KMS-11 (cell line): ENCODE measurements around the gene PARP8.

ENCODE experiments used
- H2AFZ ChIP-seq: fragments of 200-600 bp; sonication (generic); 2 replicates; pipeline ENCODE4 v1.6.1; 2016; ENCODE audit warnings: antibody characterized with exemption, mixed run types, low read depth
- H3K27ac ChIP-seq: fragments of 200-600 bp; sonication (generic); 2 replicates; pipeline ENCODE4 v1.6.1; 2016; ENCODE audit warnings: mild to moderate bottlenecking, mixed run types
- H3K27me3 ChIP-seq: fragments of 200-600 bp; sonication (generic); 2 replicates; pipeline ENCODE4 v1.6.1; 2017; ENCODE audit warnings: mild to moderate bottlenecking, low read depth, mixed run types, moderate library complexity; ENCODE audit not compliant: insufficient read depth
- H3K36me3 ChIP-seq: fragments of 200-600 bp; sonication (generic); 2 replicates; pipeline ENCODE4 v1.6.1; 2017; ENCODE audit warnings: mild to moderate bottlenecking, mixed run types; ENCODE audit not compliant: insufficient read depth
- H3K4me1 ChIP-seq: fragments of 200-600 bp; sonication (generic); 2 replicates; pipeline ENCODE4 v1.6.1; 2016; ENCODE audit warnings: mild to moderate bottlenecking, low read depth, mixed run types; ENCODE audit not compliant: poor library complexity, severe bottlenecking
- H3K4me2 ChIP-seq: fragments of 200-600 bp; sonication (generic); 2 replicates; pipeline ENCODE4 v1.7.0; 2016; ENCODE audit warnings: mild to moderate bottlenecking, mixed run types
- H3K4me3 ChIP-seq: fragments of 200-600 bp; sonication (generic); IDR thresholded peaks from 2 replicates; pipeline ENCODE4 v1.6.1; 2017; ENCODE audit warnings: low read depth, low read length, mixed read lengths; ENCODE audit not compliant: insufficient read depth
- H3K79me2 ChIP-seq: fragments of 200-600 bp; sonication (generic); 2 replicates; pipeline ENCODE4 v1.6.1; 2016; ENCODE audit warnings: low read depth, mixed run types; ENCODE audit not compliant: insufficient read depth
- H3K9ac ChIP-seq: fragments of 200-600 bp; sonication (generic); 2 replicates; pipeline ENCODE4 v1.6.1; 2016; ENCODE audit warnings: mild to moderate bottlenecking, mixed run types
- H4K20me1 ChIP-seq: fragments of 200-600 bp; sonication (generic); 2 replicates; pipeline ENCODE4 v1.6.1; 2016; ENCODE audit warnings: mild to moderate bottlenecking, mixed run types; ENCODE audit not compliant: insufficient read depth
- CTCF ChIP-seq: fragments of 200-600 bp; sonication (generic); conservative IDR thresholded peaks from 2 replicates; pipeline ENCODE4 v1.6.1; 2017; ENCODE audit warnings: low read depth, mild to moderate bottlenecking, antibody characterized with exemption, low read length, moderate library complexity, mixed read lengths

Gene PARP8

DNA sequence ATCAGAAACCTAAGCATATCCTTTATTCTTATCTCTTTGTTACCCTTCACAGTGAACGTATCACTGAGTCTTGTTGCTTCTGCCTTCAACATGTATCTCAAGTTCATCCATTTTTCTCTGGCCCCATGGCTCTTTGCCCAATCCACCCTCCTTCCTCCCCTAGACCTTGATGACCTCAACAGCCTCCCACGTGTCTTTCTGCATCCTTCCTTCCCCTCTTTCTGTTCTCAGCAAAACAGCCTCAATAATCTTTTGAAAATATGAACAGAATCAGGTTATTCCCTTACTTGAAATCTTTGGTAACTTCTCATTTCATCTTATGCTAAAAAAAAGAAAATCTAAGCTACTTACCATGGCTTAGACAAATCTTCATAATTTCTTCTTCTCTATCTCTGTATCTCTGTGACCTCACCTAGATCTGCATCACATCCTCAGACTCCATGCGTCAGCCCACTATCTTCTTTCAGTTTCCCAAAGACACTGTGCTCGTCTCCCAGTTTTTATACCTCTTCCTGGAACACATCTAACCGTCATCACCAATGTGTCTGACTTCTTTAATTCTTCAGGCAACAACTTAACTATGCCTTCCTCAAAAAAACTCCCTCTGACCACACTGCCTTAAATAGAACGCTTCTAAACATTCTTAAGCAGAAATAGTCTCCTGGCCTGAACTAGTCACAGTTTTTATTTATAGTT is 208.0 kb downstream of the PARP8 start:
- H2AFZ ChIP-seq = no peak overlapping the region
- H3K4me3 ChIP-seq = no peak overlapping the region
- no peak for TF ChIP-seq CTCF
- no peaks in the 10 kb centered on the region for H3K27me3 ChIP-seq
- H3K36me3 ChIP-seq = no peaks in the 10 kb centered on the region
- no peak overlapping the region for H3K4me2 ChIP-seq
- H3K4me1 ChIP-seq = no peaks in the 10 kb centered on the region
- H3K9ac ChIP-seq = no peak overlapping the region
- no peaks in the 10 kb centered on the region for H4K20me1 ChIP-seq
- no peak overlapping the region for H3K27ac ChIP-seq
- no peaks in the 10 kb centered on the region for H3K79me2 ChIP-seq

DNA sequence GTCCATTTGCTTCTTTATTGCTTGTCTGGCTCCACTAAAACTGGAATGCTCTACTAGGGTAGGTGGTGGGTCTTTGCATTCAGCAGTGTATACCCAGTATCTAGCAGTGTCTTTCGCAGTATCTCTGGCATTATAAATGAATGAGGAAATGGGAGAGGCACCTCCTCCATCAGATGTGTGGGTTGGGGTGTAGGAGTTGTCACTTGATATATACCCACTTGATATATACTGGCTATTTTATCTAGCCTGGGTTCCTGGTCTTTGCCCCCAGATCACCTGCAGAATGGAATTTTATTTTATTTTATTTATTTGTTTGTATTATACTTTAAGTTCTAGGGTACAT is 208.5 kb downstream of the PARP8 start:
- no peak overlapping the region for H3K4me2 ChIP-seq
- H3K36me3 ChIP-seq = no peaks in the 10 kb centered on the region
- no peaks in the 10 kb centered on the region for H3K27me3 ChIP-seq
- no peak for TF ChIP-seq CTCF
- no peaks in the 10 kb centered on the region for H3K79me2 ChIP-seq
- no peak overlapping the region for H3K9ac ChIP-seq
- H2AFZ ChIP-seq = no peak overlapping the region
- no peaks in the 10 kb centered on the region for H4K20me1 ChIP-seq
- no peak overlapping the region for H3K4me3 ChIP-seq
- H3K4me1 ChIP-seq = no peaks in the 10 kb centered on the region
- H3K27ac ChIP-seq = no peak overlapping the region

DNA sequence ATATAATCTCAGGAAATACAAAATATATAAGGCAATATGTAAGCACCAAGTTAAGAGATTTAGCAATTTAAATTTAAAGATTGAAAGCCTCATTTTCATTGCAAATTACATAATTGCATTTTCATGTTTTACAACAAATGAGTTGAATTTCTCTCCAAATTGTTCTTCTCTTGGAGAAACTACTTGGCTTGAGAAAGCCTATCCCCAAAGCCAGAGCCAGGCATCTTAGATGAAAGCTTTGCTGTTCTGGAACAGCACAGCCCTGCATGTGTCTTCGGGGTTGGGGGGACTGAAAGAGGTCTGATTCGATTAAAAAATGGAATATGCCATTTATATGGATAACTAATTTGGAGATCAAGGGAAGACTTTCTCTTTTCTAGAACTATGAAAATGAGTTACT is 212.0 kb downstream of the PARP8 start:
- Histone ChIP-seq H3K4me1 (no peaks in the 10 kb centered on the region), H3K27me3 (no peaks in the 10 kb centered on the region), H4K20me1 (no peaks in the 10 kb centered on the region), H3K27ac (no peak overlapping the region), H2AFZ (no peak overlapping the region), H3K9ac (no peak overlapping the region), H3K79me2 (no peaks in the 10 kb centered on the region), H3K4me3 (no peak overlapping the region), H3K36me3 (no peaks in the 10 kb centered on the region), H3K4me2 (no peak overlapping the region)
- no peak for TF ChIP-seq CTCF

- no peak for TF ChIP-seq CTCF
- no peak overlapping the region for H3K27ac ChIP-seq
- H3K4me1 ChIP-seq = no peaks in the 10 kb centered on the region
- no peaks in the 10 kb centered on the region for H3K79me2 ChIP-seq
- no peak overlapping the region for H3K9ac ChIP-seq
- no peak overlapping the region for H3K4me2 ChIP-seq
- H3K27me3 ChIP-seq = no peaks in the 10 kb centered on the region
- H4K20me1 ChIP-seq = no peaks in the 10 kb centered on the region
- no peak overlapping the region for H3K4me3 ChIP-seq
- H2AFZ ChIP-seq = no peak overlapping the region
- no peaks in the 10 kb centered on the region for H3K36me3 ChIP-seq
These were observed 215.0 kb downstream of the PARP8 start for GRCh38 chr5:50881407-50881806.
